Heart right ventricle (tissue), 16 donors: Measurements from ENCODE around the gene C2CD4B. TPM values are rescaled to one million over a fixed set of nuclear protein-coding genes. Genes with fewer than 3 reads are reported as not detected.

Experiments used
- ATAC-seq, 8 donors: fragments of 200-7000 bp; cut with Tn5 transposase; one replicate each; pipeline ENCODE4 v1.9.1; 2020; ENCODE audit warnings: mild to moderate bottlenecking in 8 of 8, moderate library complexity in 8 of 8, moderate number of reproducible peaks in 1 of 8
- DNase-seq, 2 donors: peaks; one replicate each; pipeline ENCODE4 v3.0.0-alpha.2; 2020
- H3K27ac ChIP-seq, 10 donors: fragments of 200-600 bp; sonication (generic) in 2 of 10; one replicate each; pipeline versions ENCODE4 v1.5.0 to v1.8.0; 2020 to 2022; ENCODE audit warnings: mild to moderate bottlenecking in 3 of 10
- H3K27me3 ChIP-seq, 7 donors: fragments of 200-600 bp; one replicate each; pipeline ENCODE4 v1.8.0; 2021 to 2022; ENCODE audit warnings: mild to moderate bottlenecking in 2 of 7
- H3K36me3 ChIP-seq, 9 donors: fragments of 200-600 bp; sonication (generic) in 1 of 9; one replicate each; pipeline versions ENCODE4 v1.5.0 to v1.8.0; 2020 to 2022; ENCODE audit warnings: mild to moderate bottlenecking in 2 of 9
- H3K4me1 ChIP-seq, 9 donors: fragments of 200-600 bp; sonication (generic) in 1 of 9; one replicate each; pipeline versions ENCODE4 v1.5.0 to v1.8.0; 2020 to 2022; ENCODE audit warnings: mild to moderate bottlenecking in 4 of 9
- H3K4me3 ChIP-seq, 10 donors: fragments of 200-600 bp; sonication (generic) in 2 of 10; one replicate each; pipeline versions ENCODE4 v1.5.0 to v1.8.0; 2020 to 2022; ENCODE audit warnings: mild to moderate bottlenecking in 7 of 10, moderate library complexity in 2 of 10
- H3K9me3 ChIP-seq, 11 donors: fragments of 200-600 bp in 10 of 11; sonication (generic) in 2 of 11; one replicate each; pipeline versions ENCODE4 v1.5.0 to v1.8.0; 2013 to 2022; ENCODE audit warnings: mild to moderate bottlenecking in 2 of 11, control low read depth in 1 of 11, moderate library complexity in 1 of 11
- CTCF ChIP-seq, 9 donors: fragments of 200-600 bp; sonication (generic) in 2 of 9; IDR thresholded peaks; one replicate each; pipeline versions ENCODE4 v1.5.0 to v1.8.0; 2021 to 2022; ENCODE audit warnings: antibody characterized with exemption in 9 of 9, mild to moderate bottlenecking in 5 of 9, moderate library complexity in 1 of 9
- WGBS, 2 donors: extraction: QIAGEN DNeasy Blood & Tissue Kit; methylation state at CpG; one replicate each; pipeline ENCODE4 v1.1.7; 2013; ENCODE audit warnings: inconsistent platforms in 1 of 2; 5-methylcytosine and 5-hydroxymethylcytosine counted together
- intact Hi-C, 10 donors: fragments of 100-400 bp; cut with DNase I; formaldehyde crosslinking; loops; one replicate each; pipeline versions ENCODE4 v1.11.1 to v1.14.2; 2022
- long read RNA-seq, 3 donors: library from polyadenylated mRNA; unstranded; transcript quantifications; one replicate each; pipeline ENCODE4 v2.0.0, GENCODE V29; 2020 to 2021
- polyA plus RNA-seq, 2 donors: library from polyadenylated mRNA; stranded (reverse); fragments of 200-250 nt; gene quantifications; one replicate each; pipeline ENCODE4 v1.2.3, GENCODE V29; 2013
- total RNA-seq, 10 donors: library from RNA; stranded (reverse); fragmentation: NEBNext Ultra II Directional in 3 of 10; extraction: Animal tissue kit (Norgen Biotek cat#: 25700) in 3 of 10; gene quantifications; one replicate each; pipeline versions ENCODE4 v1.2.1 to v1.2.4, GENCODE V29; 2021 to 2023
- donor health status: Arrhythmogenic right ventricular cardiomyopathy.
- donor health status: ischemic (EF 13 %, LVEDD 7.1; RV severe dilation, severe dysfunction).
- donor health status: healthy with polysubstance abuse.
- donor health status: DM: no; HTN: yes; CAD: no.
- donor health status: DM: no; HTN: no; CAD: no.
- donor health status: ischemic (EF 25% LVEDD 6.9; RV normal size, moderate dysfunction).
- donor health status: ischemic (EF 25% LVEDD 5.7; RV mildly dilated, moderate dysfunction).
- donor health status: healthy.
- donor health status: DM: yes; HTN: yes; CAD: no.
- donor health status: Ischemic cardiomyopathy.
- donor health status: ischemic (EF 35%, LVEDD 5.7; RV mildly dilated, moderate dysfunction).
- donor health status: nonischemic (EF 11% LVEDD 7.7; RV severe dilation, severe dysfunction).
- donor health status: DM: yes; HTN: yes; CAD: no.
- donor health status: PGD.
- donor health status: ischemic (EF 29% LVEDD 5.4; RV normal size, mild dysfunction).
- donor health status: nonischemic (EF 23%, LVEDD 6.1; RV moderate dilation, normal function).

C2CD4B gene
- total RNA-seq = 1 to 10 TPM in 9 of 10 donors, under 1 TPM in 1; 0.82 to 7.1 (median 2.7) TPM
- 1 to 10 TPM; 1.6 to 1.8 TPM for polyA plus RNA-seq
- long read RNA-seq, donor 1, partial matches to known transcripts = 1 of 4 reads
- long read RNA-seq, donor 1, other reads (novel, unspliced or antisense) = 0 of 4 reads
- long read RNA-seq, donor 2, partial matches to known transcripts = 2 of 2 reads
- long read RNA-seq, donor 2, other reads (novel, unspliced or antisense) = 0 of 2 reads
- long read RNA-seq, donor 3 = 0 reads

GRCh38 chr15:62165104-62165792 lies at the start of gene C2CD4B:
Gene C2CD4B, minus strand, starts transcription at chr15:62165285. Its CDS starts 301 bp downstream, at chr15:62164984.
- WGBS, 2 donors = 15 to 17% methylated on average over 34 of the region's 34 CpGs
- Histone ChIP-seq H3K27me3 (peaks cover 0 to 81% (median 41%) of the 10 kb centered on the region in 7 donors), H3K27ac (peak within 1 kb of the TSS; percentile 49 to 87 (median 81)), H3K4me1 (peaks cover 0 to 29% (median 19%) of the 10 kb centered on the region in 9 donors), H3K9me3 (no peaks in the 10 kb centered on the region), H3K36me3 (no peaks in the 10 kb centered on the region), H3K4me3 (peak within 1 kb of the TSS; percentile 26 to 64 (median 58))
- intact Hi-C loops = loop anchor here in 1 of 10 donors (5.0 to 10.0 kb wide), 2 partner anchors 90 to 98 kb away; partner anchors contain the start of gene C2CD4A
- DNase-seq (peak; percentile 78 to 82), ATAC-seq (peak; percentile 89 to 98 (median 96))
- no peak for TF ChIP-seq CTCF (IDR thresholded peaks at IDR 0.05)

- 90% methylated on average over 4 of the region's 4 CpGs for WGBS, 2 donors
- H3K27me3 ChIP-seq = peaks cover 0 to 3% (median 0%) of the 10 kb centered on the region in 7 donors
Measured at GRCh38 chr15:62212741-62213140, 47.7 kb upstream of the C2CD4B start.

GRCh38 chr15:62211348-62211747 lies 46.3 kb upstream of the C2CD4B start:
- TF ChIP-seq CTCF (IDR thresholded peaks at IDR 0.05) = no peak
- H3K27me3 ChIP-seq = peaks cover 0 to 3% (median 0%) of the 10 kb centered on the region in 7 donors
- 85 to 95% methylated on average over 2 of the region's 2 CpGs for WGBS, 2 donors
- H3K9me3 ChIP-seq = peaks cover 0 to 37% (median 6%) of the 10 kb centered on the region in 11 donors
- no peak overlapping the region for H3K27ac ChIP-seq
- ATAC-seq = no peak
- no peak for DNase-seq
- no peaks in the 10 kb centered on the region for H3K36me3 ChIP-seq
- intact Hi-C loops = no loop called here
- H3K4me1 ChIP-seq = no peaks in the 10 kb centered on the region
- no peak overlapping the region for H3K4me3 ChIP-seq

More at GRCh38 chr15:62212741-62213140, 47.7 kb upstream of the C2CD4B start:
- DNase-seq = no peak
- no peaks in the 10 kb centered on the region for H3K36me3 ChIP-seq
- no peak for TF ChIP-seq CTCF (IDR thresholded peaks at IDR 0.05)
- intact Hi-C loops = no loop called here
- H3K9me3 ChIP-seq = peaks cover 0 to 46% (median 20%) of the 10 kb centered on the region in 11 donors
- no peak overlapping the region for H3K27ac ChIP-seq
- no peaks in the 10 kb centered on the region for H3K4me1 ChIP-seq
- no peak for ATAC-seq
- H3K4me3 ChIP-seq = no peak overlapping the region

- no peak overlapping the region for H3K27ac ChIP-seq
- TF ChIP-seq CTCF (IDR thresholded peaks at IDR 0.05) = no peak
- WGBS, 2 donors = 94 to 95% methylated on average over 5 of the region's 5 CpGs
- no peaks in the 10 kb centered on the region for H3K36me3 ChIP-seq
- H3K4me1 ChIP-seq = no peaks in the 10 kb centered on the region
- peaks cover 0 to 25% (median 0%) of the 10 kb centered on the region in 11 donors for H3K9me3 ChIP-seq
- intact Hi-C loops = no loop called here
- ATAC-seq (no peak), DNase-seq (no peak)
- H3K4me3 ChIP-seq = no peak overlapping the region
- peaks cover 0 to 3% (median 0%) of the 10 kb centered on the region in 7 donors for H3K27me3 ChIP-seq
Measured at GRCh38 chr15:62209821-62210220, 44.7 kb upstream of the C2CD4B start.
